Measurements from ENCODE around the gene SLC9A4. TPM values are rescaled to one million over a fixed set of nuclear protein-coding genes. Genes with fewer than 3 reads are reported as not detected.

SLC9A4 gene
- polyA plus RNA-seq, 1 donor: 0.04 TPM

DNA sequence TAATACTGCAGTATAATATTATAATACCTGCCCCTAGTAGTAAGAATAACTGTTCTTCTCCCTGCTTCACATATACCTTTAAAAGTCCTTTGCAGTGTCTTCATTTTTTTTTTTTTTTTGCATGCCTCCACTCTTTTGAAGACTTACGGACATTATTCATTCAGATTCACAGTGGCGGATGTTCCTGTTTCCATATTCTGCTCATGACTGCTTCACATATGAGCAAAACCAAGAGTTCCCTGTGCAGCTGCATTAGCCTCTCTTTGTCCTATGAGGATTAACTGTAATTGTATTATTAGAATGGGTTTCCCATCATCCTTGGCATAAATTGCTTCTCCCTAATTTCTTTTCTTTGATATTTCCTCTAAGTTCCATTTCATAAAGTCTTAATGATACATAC lies 37.3 kb upstream of the SLC9A4 start:
- DNase-seq: no peak
- H3K27me3 ChIP-seq (ENCODE audit: control insufficient read depth, insufficient read depth, low read length): peaks cover 7% of the 10 kb centered on the region
- no peaks in the 10 kb centered on the region for H3K4me1 ChIP-seq (ENCODE audit: control insufficient read depth, insufficient read depth, low read length)
- H3K9me3 ChIP-seq (ENCODE audit: control insufficient read depth, low read depth, low read length): no peaks in the 10 kb centered on the region
- WGBS (ENCODE audit: insufficient coverage, low lambda C conversion rate): no CpG with 5 or more reads among the region's 2 CpGs
- no peak overlapping the region for H3K4me3 ChIP-seq (ENCODE audit: low read length)
- no peaks in the 10 kb centered on the region for H3K36me3 ChIP-seq (ENCODE audit: control insufficient read depth, insufficient read depth, low read length)
- no peak overlapping the region for H3K27ac ChIP-seq (ENCODE audit: low read length)

DNA sequence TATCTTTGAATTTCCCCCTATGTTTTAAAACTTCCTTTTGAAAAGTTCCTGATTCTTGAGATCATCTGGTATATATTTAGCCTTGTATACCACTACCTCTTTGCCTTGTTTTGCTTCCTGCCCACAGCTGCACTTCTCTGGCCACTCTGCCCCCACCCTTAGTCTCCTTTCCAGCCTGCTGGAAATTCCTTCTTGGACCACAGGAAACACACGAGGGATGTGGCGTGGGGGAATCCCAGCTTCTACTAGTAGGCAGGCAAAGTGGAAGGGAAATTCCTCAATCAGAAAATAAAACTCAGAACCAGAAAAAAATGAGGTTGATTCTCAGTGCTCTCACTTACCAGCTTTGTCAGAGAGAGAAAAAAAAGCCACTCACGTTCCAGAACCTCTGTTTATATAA lies 36.7 kb upstream of the SLC9A4 start:
- DNase-seq: peak; percentile 7 to 8
- H3K4me3 ChIP-seq (ENCODE audit: low read length): no peak overlapping the region
- no CpG with 5 or more reads among the region's 3 CpGs for WGBS (ENCODE audit: insufficient coverage, low lambda C conversion rate)

DNA sequence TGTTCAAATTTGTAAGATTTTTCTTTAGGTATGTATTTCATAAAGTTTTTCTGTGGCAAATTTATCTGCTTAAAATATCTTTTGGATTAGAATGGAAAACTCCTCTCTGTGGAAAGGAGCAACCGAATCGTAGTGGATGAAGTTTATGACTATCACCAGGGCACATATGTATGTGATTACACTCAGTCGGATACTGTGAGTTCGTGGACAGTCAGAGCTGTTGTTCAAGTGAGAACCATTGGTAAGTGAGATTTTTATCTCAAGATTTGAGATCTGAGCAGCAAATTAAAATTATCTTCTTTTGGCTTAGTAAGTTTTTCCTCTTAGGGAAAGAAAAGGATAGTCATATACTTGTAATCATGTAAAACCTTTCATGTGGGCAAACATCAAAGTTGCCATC lies 35.9 kb upstream of the SLC9A4 start:
- H3K27me3 ChIP-seq (ENCODE audit: control insufficient read depth, insufficient read depth, low read length): peaks cover 8% of the 10 kb centered on the region
- H3K36me3 ChIP-seq (ENCODE audit: control insufficient read depth, insufficient read depth, low read length): no peaks in the 10 kb centered on the region
- H3K4me1 ChIP-seq (ENCODE audit: control insufficient read depth, insufficient read depth, low read length): no peaks in the 10 kb centered on the region
- no CpG with 5 or more reads among the region's 4 CpGs for WGBS (ENCODE audit: insufficient coverage, low lambda C conversion rate)
- no peaks in the 10 kb centered on the region for H3K9me3 ChIP-seq (ENCODE audit: control insufficient read depth, low read depth, low read length)
- DNase-seq: no peak
- no peak overlapping the region for H3K27ac ChIP-seq (ENCODE audit: low read length)
- no peak overlapping the region for H3K4me3 ChIP-seq (ENCODE audit: low read length)

More for the DNA sequence above, 36.7 kb upstream of the SLC9A4 start:
- Histone ChIP-seq H3K27me3 (ENCODE audit: control insufficient read depth, insufficient read depth, low read length) (peaks cover 8% of the 10 kb centered on the region), H3K27ac (ENCODE audit: low read length) (no peak overlapping the region), H3K4me1 (ENCODE audit: control insufficient read depth, insufficient read depth, low read length) (no peaks in the 10 kb centered on the region), H3K36me3 (ENCODE audit: control insufficient read depth, insufficient read depth, low read length) (no peaks in the 10 kb centered on the region), H3K9me3 (ENCODE audit: control insufficient read depth, low read depth, low read length) (no peaks in the 10 kb centered on the region)

DNA sequence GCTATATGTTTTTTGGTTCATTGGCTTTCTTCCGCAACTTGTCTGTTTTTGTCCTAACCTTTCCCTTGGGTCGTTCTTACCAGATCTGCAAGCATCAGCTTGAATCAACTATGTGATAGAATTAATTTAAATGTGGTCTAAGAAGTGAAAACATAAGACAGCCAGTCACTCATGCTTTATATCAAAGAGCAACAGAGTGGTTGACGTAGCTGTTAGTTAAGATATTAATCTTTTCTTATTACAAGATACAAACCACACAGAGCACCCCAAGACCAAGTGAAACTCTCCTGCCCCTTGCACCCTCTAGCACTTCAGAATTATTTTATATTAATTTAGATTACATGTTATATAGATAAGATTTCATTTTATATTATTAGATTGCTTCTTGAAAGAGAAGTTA lies 34.9 kb upstream of the SLC9A4 start:
- H3K4me3 ChIP-seq (ENCODE audit: low read length): no peak overlapping the region
- no peak for DNase-seq
- no peaks in the 10 kb centered on the region for H3K9me3 ChIP-seq (ENCODE audit: control insufficient read depth, low read depth, low read length)
- peaks cover 8% of the 10 kb centered on the region for H3K27me3 ChIP-seq (ENCODE audit: control insufficient read depth, insufficient read depth, low read length)
- no CpG with 5 or more reads among the region's 3 CpGs for WGBS (ENCODE audit: insufficient coverage, low lambda C conversion rate)
- H3K27ac ChIP-seq (ENCODE audit: low read length): no peak overlapping the region
- H3K4me1 ChIP-seq (ENCODE audit: control insufficient read depth, insufficient read depth, low read length): no peaks in the 10 kb centered on the region
- no peaks in the 10 kb centered on the region for H3K36me3 ChIP-seq (ENCODE audit: control insufficient read depth, insufficient read depth, low read length)

DNA sequence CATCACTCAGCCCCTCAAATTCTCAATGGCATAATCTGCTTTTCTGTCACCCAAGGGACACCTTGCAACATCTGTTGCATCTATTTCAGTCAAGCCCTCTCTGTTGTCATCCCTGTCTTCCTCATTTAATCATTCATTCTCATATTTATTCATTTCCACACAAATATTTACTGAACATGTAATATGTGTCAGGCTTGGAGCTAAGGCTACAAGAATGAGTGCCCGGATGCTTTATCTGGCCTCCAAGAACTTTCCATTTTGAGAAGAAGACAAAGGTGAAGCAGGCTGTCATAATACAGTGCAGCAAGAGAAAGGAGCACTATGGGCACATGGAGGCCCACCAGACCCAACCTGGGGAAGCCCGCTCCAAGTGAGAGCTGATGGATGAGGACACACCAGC lies 34.4 kb upstream of the SLC9A4 start:
- H3K4me3 ChIP-seq (ENCODE audit: low read length): no peak overlapping the region
- no peaks in the 10 kb centered on the region for H3K36me3 ChIP-seq (ENCODE audit: control insufficient read depth, insufficient read depth, low read length)
- no peaks in the 10 kb centered on the region for H3K4me1 ChIP-seq (ENCODE audit: control insufficient read depth, insufficient read depth, low read length)
- H3K27ac ChIP-seq (ENCODE audit: low read length): no peak overlapping the region
- WGBS (ENCODE audit: insufficient coverage, low lambda C conversion rate): no CpG with 5 or more reads among the region's 2 CpGs
- no peaks in the 10 kb centered on the region for H3K9me3 ChIP-seq (ENCODE audit: control insufficient read depth, low read depth, low read length)
- DNase-seq: no peak
- H3K27me3 ChIP-seq (ENCODE audit: control insufficient read depth, insufficient read depth, low read length): peaks cover 8% of the 10 kb centered on the region

DNA sequence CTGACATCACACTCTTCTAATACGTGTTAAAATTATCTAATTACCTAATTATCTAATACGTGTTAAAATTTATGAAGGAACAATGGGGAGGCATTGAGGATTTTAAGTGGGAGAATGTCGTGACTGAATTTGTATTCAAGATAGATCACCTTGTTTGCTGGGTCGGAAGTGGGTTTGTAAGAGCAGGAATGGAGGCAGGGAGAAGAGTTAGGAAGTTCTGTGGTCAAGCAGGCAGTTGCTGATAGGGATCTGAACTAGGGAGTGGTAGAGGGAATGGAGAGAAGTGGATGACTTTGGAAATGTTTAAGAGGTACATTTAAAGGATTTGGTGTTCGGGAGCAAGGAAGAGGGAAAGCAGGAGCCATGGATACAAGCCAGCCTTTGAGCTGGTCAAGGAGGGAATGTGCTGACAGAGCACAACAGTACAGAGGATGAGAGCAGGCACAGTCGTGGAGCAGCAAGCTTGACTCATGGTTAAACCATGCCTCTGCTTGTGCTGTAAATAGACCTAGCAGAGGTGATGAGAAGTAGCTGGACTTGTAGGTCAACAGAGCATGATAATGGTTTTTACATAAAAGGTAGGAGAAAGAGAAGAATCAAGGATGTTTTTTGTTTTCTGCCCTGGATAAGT lies 33.8 kb upstream of the SLC9A4 start:
- peak; percentile 17 to 34 for DNase-seq
- 73% methylated on average over 5 of the region's 6 CpGs for WGBS (ENCODE audit: insufficient coverage, low lambda C conversion rate)
- H3K27ac ChIP-seq (ENCODE audit: low read length): no peak overlapping the region

DNA sequence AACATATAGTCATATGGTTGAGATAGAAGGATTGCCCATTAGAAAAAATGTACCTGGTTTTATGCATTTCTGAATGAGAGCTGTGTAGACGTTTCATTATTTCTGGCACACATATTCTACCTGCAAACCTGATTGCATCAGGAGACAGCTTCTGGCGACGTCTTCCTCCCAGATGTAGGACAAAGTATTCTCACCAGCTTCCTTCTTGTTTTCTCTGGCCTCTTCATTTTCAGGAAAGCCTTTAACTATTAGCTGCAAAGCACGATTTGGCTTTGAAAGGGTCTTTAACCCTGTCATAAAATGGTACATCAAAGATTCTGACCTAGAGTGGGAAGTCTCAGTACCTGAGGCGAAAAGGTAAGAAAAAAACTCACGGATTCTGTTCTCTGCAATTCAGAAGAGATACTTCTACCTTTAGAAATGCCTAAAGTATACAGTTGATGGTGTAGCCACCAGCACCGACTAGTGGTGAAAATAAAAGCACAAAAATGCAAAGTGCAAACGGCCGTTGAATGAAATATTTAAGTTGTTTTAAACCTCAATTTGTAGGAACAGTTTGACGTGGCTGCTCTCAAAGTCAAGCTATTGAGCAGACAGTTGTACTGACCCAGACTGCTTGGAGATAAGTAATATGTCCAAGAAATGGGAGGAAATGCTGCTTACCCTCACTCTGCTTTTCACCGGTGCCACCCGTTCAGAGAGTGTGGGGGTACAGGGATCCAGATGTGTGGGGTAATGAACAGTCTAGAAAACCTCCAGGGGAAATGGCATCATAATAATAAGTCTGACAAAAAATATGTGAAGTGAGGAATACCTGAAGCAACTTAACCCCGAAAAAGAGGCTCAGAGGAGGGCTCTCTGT lies 29.8 kb upstream of the SLC9A4 start:
- no peak overlapping the region for H3K4me3 ChIP-seq (ENCODE audit: low read length)
- DNase-seq: peak; percentile 16 to 26
- WGBS (ENCODE audit: insufficient coverage, low lambda C conversion rate): 0% methylated on average over 1 of the region's 13 CpGs
- H3K36me3 ChIP-seq (ENCODE audit: control insufficient read depth, insufficient read depth, low read length): no peaks in the 10 kb centered on the region
- H3K27ac ChIP-seq (ENCODE audit: low read length): no peak overlapping the region
- H3K27me3 ChIP-seq (ENCODE audit: control insufficient read depth, insufficient read depth, low read length): peaks cover 6% of the 10 kb centered on the region
- no peaks in the 10 kb centered on the region for H3K9me3 ChIP-seq (ENCODE audit: control insufficient read depth, low read depth, low read length)
- no peaks in the 10 kb centered on the region for H3K4me1 ChIP-seq (ENCODE audit: control insufficient read depth, insufficient read depth, low read length)

More for the DNA sequence above, 33.8 kb upstream of the SLC9A4 start:
- peaks cover 8% of the 10 kb centered on the region for H3K27me3 ChIP-seq (ENCODE audit: control insufficient read depth, insufficient read depth, low read length)
- no peaks in the 10 kb centered on the region for H3K36me3 ChIP-seq (ENCODE audit: control insufficient read depth, insufficient read depth, low read length)
- H3K9me3 ChIP-seq (ENCODE audit: control insufficient read depth, low read depth, low read length): no peaks in the 10 kb centered on the region
- no peak overlapping the region for H3K4me3 ChIP-seq (ENCODE audit: low read length)
- no peaks in the 10 kb centered on the region for H3K4me1 ChIP-seq (ENCODE audit: control insufficient read depth, insufficient read depth, low read length)

DNA sequence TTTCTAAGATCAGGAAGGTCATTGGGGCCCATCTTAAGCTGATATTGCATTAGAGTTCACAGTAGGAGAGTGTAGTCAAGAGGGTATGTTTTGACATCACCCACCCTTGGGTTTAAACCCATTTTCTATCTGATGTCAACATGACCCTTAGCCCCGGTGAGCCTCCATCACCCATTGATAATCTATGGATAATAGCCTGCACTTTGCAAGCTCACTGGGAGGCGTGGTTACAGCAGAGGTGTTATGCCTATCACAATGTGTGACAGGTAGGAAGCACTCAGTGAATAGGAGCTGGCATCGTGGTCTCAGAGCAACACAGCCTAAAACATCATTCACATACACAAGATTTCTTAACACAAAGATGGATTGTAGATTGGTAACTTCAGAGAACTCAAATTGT lies 28.8 kb upstream of the SLC9A4 start:
- no peaks in the 10 kb centered on the region for H3K9me3 ChIP-seq (ENCODE audit: control insufficient read depth, low read depth, low read length)
- H3K4me3 ChIP-seq (ENCODE audit: low read length): no peak overlapping the region
- no peaks in the 10 kb centered on the region for H3K4me1 ChIP-seq (ENCODE audit: control insufficient read depth, insufficient read depth, low read length)
- H3K27ac ChIP-seq (ENCODE audit: low read length): no peak overlapping the region
- peaks cover 6% of the 10 kb centered on the region for H3K27me3 ChIP-seq (ENCODE audit: control insufficient read depth, insufficient read depth, low read length)
- H3K36me3 ChIP-seq (ENCODE audit: control insufficient read depth, insufficient read depth, low read length): no peaks in the 10 kb centered on the region
- no CpG with 5 or more reads among the region's 3 CpGs for WGBS (ENCODE audit: insufficient coverage, low lambda C conversion rate)
- no peak for DNase-seq

DNA sequence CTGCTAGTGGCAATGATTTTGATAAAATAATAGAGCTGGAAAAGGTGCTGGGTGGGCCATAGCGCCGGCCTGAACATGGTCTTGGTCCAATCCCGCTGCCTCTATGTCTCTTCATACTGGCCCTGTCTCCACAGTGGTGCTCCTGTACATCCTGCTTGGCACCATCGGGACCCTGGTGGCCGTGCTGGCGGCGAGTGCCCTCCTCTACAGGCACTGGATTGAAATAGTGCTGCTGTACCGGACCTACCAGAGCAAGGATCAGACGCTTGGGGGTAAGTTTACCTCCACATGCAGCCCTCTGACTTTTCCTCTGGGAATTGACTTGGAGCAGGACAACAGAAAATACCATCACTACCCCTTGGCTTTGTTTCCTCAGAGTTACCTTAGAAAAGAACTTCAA lies 26.1 kb upstream of the SLC9A4 start:
- no peaks in the 10 kb centered on the region for H3K36me3 ChIP-seq (ENCODE audit: control insufficient read depth, insufficient read depth, low read length)
- no peak for DNase-seq
- H3K4me1 ChIP-seq (ENCODE audit: control insufficient read depth, insufficient read depth, low read length): no peaks in the 10 kb centered on the region
- no peak overlapping the region for H3K4me3 ChIP-seq (ENCODE audit: low read length)
- no CpG with 5 or more reads among the region's 9 CpGs for WGBS (ENCODE audit: insufficient coverage, low lambda C conversion rate)
- H3K27me3 ChIP-seq (ENCODE audit: control insufficient read depth, insufficient read depth, low read length): no peaks in the 10 kb centered on the region
- no peak overlapping the region for H3K27ac ChIP-seq (ENCODE audit: low read length)
- no peaks in the 10 kb centered on the region for H3K9me3 ChIP-seq (ENCODE audit: control insufficient read depth, low read depth, low read length)

DNA sequence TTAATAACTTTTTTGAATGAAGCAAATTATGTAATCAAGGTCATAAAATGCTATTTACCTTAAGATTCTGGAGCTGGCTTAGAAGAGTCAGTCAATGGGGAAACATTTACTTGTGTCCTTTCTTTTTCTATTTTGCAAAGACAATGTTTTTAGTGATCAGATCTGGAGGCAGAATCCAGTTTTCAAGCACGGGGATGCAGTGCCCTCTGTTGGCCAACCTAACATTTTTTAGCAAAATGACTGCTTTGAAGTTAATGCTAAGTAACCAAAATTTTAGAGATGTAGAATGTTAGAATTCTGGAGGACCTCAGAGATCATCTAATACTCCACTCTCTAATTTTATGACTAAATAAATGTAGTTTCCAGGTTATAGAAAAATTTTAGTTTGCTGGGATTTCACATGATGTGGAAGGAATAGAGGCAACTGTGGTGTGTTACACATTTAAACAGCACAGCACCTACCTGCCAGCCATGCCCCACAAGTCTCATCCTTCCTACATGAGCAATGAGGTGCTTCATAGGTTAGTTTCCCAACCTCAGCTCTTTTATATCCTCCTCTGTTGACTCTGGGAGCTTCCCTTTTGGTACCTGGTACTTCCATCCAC lies 23.6 kb upstream of the SLC9A4 start:
- no peaks in the 10 kb centered on the region for H3K36me3 ChIP-seq (ENCODE audit: control insufficient read depth, insufficient read depth, low read length)
- no peaks in the 10 kb centered on the region for H3K4me1 ChIP-seq (ENCODE audit: control insufficient read depth, insufficient read depth, low read length)
- no peaks in the 10 kb centered on the region for H3K27me3 ChIP-seq (ENCODE audit: control insufficient read depth, insufficient read depth, low read length)
- WGBS (ENCODE audit: insufficient coverage, low lambda C conversion rate): no CpG with 5 or more reads among the region's 1 CpG
- no peak overlapping the region for H3K4me3 ChIP-seq (ENCODE audit: low read length)
- DNase-seq: peak in 1 of 2 donors; percentile 20
- no peak overlapping the region for H3K27ac ChIP-seq (ENCODE audit: low read length)
- no peaks in the 10 kb centered on the region for H3K9me3 ChIP-seq (ENCODE audit: control insufficient read depth, low read depth, low read length)
